Nasal cavity respiratory epithelium epithelial cell of viscerocranial mucosa (primary cell): ENCODE data around the gene PATE4. TPM values are rescaled to one million over a fixed set of nuclear protein-coding genes. Genes with fewer than 3 reads are reported as not detected.

Experiments
- total RNA-seq: library from RNA; depleted of rRNA; stranded (reverse); fragments of >200 nt; gene quantifications from 2 replicates; pipeline ENCODE4 v1.2.3, GENCODE V29; 2014

PATE4 gene
- not detected in 2 replicates for total RNA-seq

DNA sequence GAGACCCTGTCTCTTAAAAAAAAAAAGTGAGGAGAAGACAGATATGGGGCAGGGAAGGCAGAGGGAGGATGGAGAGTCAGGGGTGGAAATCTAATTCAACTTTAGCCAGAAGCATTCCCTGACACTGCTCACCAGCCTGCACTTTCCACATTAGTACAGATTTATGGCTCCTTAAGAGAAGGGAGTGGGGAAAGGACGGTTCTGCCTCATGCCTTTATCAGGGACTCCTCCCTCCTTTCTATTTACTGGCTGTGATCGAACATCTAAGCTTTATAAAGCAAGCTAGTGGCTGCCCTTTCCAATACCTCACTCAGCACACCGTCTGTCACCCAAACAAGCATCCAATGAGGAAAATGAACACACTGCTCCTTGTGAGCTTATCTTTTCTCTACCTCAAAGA is at the start of gene PATE4:
TSS of gene PATE4 (plus strand) at position 301 of the 400 bp plus-strand sequence. CDS start at position 345, 44 bp downstream.

DNA sequence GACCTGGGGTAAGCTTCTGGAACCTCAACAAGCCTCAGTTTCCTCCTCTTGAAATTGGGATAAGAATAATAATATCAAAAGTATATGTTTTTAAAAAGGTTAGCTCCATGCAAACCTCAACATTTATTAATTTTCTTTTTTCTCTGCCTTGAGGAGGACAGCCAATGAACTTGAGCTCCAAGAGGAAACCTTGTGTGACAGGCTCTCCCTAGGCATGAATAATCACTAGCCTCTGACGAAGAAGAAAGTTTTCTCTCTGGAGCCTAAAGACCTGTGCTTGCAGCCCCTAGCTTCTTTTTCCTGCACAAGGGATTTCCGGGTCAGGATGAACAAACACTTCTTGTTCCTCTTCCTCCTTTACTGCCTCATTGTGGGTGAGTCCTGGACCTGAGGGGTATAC is 45.3 kb upstream of the PATE4 start, which contains the start of gene PATE3:
TSS of gene PATE3 (plus strand) at position 301 of the 400 bp plus-strand sequence. CDS start at position 326, 25 bp downstream.

GRCh38 chr11:125887373-125888324 is 54.5 kb downstream of the PATE4 start, which contains the start of gene HYLS1:
HYLS1 (plus strand) TSS chr11:125887668; CDS start chr11:125899369, 11,701 bp downstream.

Other genes with a start within 250 kb of the PATE4 start
- 170 and 301 TPM in 2 replicates for gene STT3A, start 240.5 kb upstream of the PATE4 start, total RNA-seq
- 10.9 and 15.9 TPM in 2 replicates for gene CHEK1, start 208.2 kb upstream of the PATE4 start, total RNA-seq
- gene ACRV1, start 152.5 kb upstream of the PATE4 start, total RNA-seq, result not detected in 2 replicates
- gene PATE1, start 87.0 kb upstream of the PATE4 start, total RNA-seq, result not detected in 2 replicates
- gene PATE2, start 54.5 kb upstream of the PATE4 start, total RNA-seq, result not detected in 2 replicates
- not detected in 2 replicates for gene PATE3, start 45.2 kb upstream of the PATE4 start, total RNA-seq
- 1.9 and 3.1 TPM in 2 replicates for gene HYLS1, start 54.4 kb downstream of the PATE4 start, total RNA-seq
- gene PUS3, start 69.9 kb downstream of the PATE4 start, total RNA-seq, result 17.3 and 19.8 TPM in 2 replicates
- gene DDX25, start 71.2 kb downstream of the PATE4 start, total RNA-seq, result under 0.01 TPM in 1 of 2 replicates, not detected in the other
- under 0.01 and 0.14 TPM in 2 replicates for gene VSIG10L2, start 112.7 kb downstream of the PATE4 start, total RNA-seq
- gene CDON, start 229.6 kb downstream of the PATE4 start, total RNA-seq, result 2.1 and 5.3 TPM in 2 replicates